K562 (cell line): ENCODE measurements around the gene SLC24A4. TPM values are rescaled to one million over a fixed set of nuclear protein-coding genes. Genes with fewer than 3 reads are reported as not detected.

Source experiments
- ATAC-seq: fragments of 200-7000 bp; cut with Tn5 transposase; 3 replicates; pipeline ENCODE4 v1.9.1; 2020; ENCODE audit warnings: moderate library complexity
- BruUV-seq: library from RNA; stranded (reverse); fragments of 400-500 nt; replicated peaks from 2 replicates; lab custom pipeline; 2021; lab: Mats Ljungman, UMichigan
- CTCF ChIA-PET: fragments of 300-600 bp; formaldehyde crosslinking; extraction: SDS; loops from one replicate; lab custom pipeline; 2021; ENCODE audit warnings: low intra/inter-chr PET ratio; lab: Yijun Ruan, JAX
- POLR2A ChIA-PET: fragments of 300-600, 350-650 bp; sonication (Branson Sonifier 250); formaldehyde crosslinking; extraction: SDS; loops from one replicate; lab custom pipeline; 2021; ENCODE audit warnings: antibody characterized with exemption, inconsistent platforms; lab: Yijun Ruan, JAX
- DNase-seq, 4 experiments: peaks; one replicate each; pipeline versions ENCODE4 v3.0.0 to v3.0.0-alpha.2; 2011 to 2018; ENCODE audit warnings: low spot score in 3 of 4, mixed read lengths in 3 of 4; ENCODE audit errors: extremely low read depth in 1 of 4
- FAIRE-seq: peaks from 2 replicates; lab custom pipeline; 2011; peaks lifted over from hg19 to GRCh38; lab: Jason Lieb, UNC
- H2AFZ ChIP-seq: 2 replicates; pipeline ENCODE4 v1.6.0; 2011; ENCODE audit warnings: low read depth, low read length, control low read depth, inconsistent platforms
- H3K27ac ChIP-seq: fragments of 200-600 bp; 3 replicates; pipeline ENCODE4 v1.8.0; 2011; ENCODE audit warnings: low read depth, mild to moderate bottlenecking, control low read depth, inconsistent platforms, low read length, moderate library complexity, mixed read lengths; ENCODE audit errors: extremely low read depth
- H3K27me3 ChIP-seq, 2 experiments: fragments of 300-600 bp in 1 of 2; 2 replicates in 1 of 2; 3 replicates in 1 of 2; pipeline versions ENCODE4 v1.6.0 to v1.8.0; 2011; ENCODE audit warnings: inconsistent platforms in 2 of 2, low read length in 2 of 2, mild to moderate bottlenecking in 1 of 2, mixed read lengths in 1 of 2, moderate library complexity in 1 of 2; ENCODE audit not compliant: control insufficient read depth in 2 of 2, insufficient read depth in 2 of 2
- H3K36me3 ChIP-seq: fragments of 300-600 bp; 3 replicates; pipeline ENCODE4 v1.8.0; 2011; ENCODE audit warnings: mild to moderate bottlenecking, low read length, inconsistent platforms; ENCODE audit not compliant: control insufficient read depth, insufficient read depth
- H3K4me1 ChIP-seq, 2 experiments: fragments of 200-600 bp in 1 of 2; replicated peaks in 1 of 2; 2 replicates in 1 of 2; 3 replicates in 1 of 2; pipeline versions ENCODE4 v1.5.1 to v1.8.0; 2011; ENCODE audit warnings: inconsistent platforms in 2 of 2, low read length in 2 of 2, mild to moderate bottlenecking in 1 of 2, mixed read lengths in 1 of 2, moderate library complexity in 1 of 2; ENCODE audit not compliant: control insufficient read depth in 2 of 2, insufficient read depth in 2 of 2
- H3K4me2 ChIP-seq: 2 replicates; pipeline ENCODE4 v1.6.1; 2011; ENCODE audit warnings: low read length, control low read depth, inconsistent platforms, mixed read lengths; ENCODE audit not compliant: insufficient read depth
- H3K4me3 ChIP-seq: fragments of 200-600 bp; sonication (generic), shearing (Covaris generic); 2 replicates; pipeline ENCODE4 v1.5.1; 2016; ENCODE audit warnings: control low read depth, inconsistent platforms
- H3K79me2 ChIP-seq: fragments of 200-600 bp; 3 replicates; pipeline ENCODE4 v1.8.0; 2011; ENCODE audit warnings: low read length, inconsistent platforms; ENCODE audit not compliant: control insufficient read depth, insufficient read depth
- H3K9ac ChIP-seq, 2 experiments: 2 replicates each; pipeline versions ENCODE4 v1.6.0 to v1.6.1; 2011; ENCODE audit warnings: low read depth in 2 of 2, low read length in 2 of 2, control low read depth in 1 of 2, inconsistent platforms in 1 of 2, mild to moderate bottlenecking in 1 of 2, mixed read lengths in 1 of 2; ENCODE audit not compliant: insufficient read depth in 1 of 2
- H3K9me1 ChIP-seq: one replicate; pipeline ENCODE4 v1.6.0; 2011; ENCODE audit warnings: inconsistent platforms, mild to moderate bottlenecking, low read length, moderate library complexity; ENCODE audit not compliant: control insufficient read depth, insufficient read depth
- H3K9me3 ChIP-seq: replicated peaks from 2 replicates; pipeline ENCODE4 v1.5.1; 2011; ENCODE audit warnings: low read depth, low read length, inconsistent platforms; ENCODE audit not compliant: control insufficient read depth, insufficient read depth
- H4K20me1 ChIP-seq: replicated peaks from 2 replicates; pipeline ENCODE4 v1.6.1; 2011; ENCODE audit warnings: low read length, inconsistent platforms, mixed read lengths; ENCODE audit not compliant: control insufficient read depth, insufficient read depth
- BCL6 ChIP-seq: fragments of 250-450 bp; sonication (Bioruptor Pico); IDR thresholded peaks from 2 replicates; pipeline ENCODE4 v1.4.0; 2020
- CBFB ChIP-seq: sonication (generic); formaldehyde crosslinking; IDR thresholded peaks from 2 replicates; pipeline ENCODE4 v1.4.0; 2020; ENCODE audit warnings: mild to moderate bottlenecking, missing genetic modification reagents
- CBX3 ChIP-seq, 2 experiments: IDR thresholded peaks; 1 replicate in 1 of 2; 2 replicates in 1 of 2; pipeline ENCODE4 v1.6.1; 2012; ENCODE audit warnings: inconsistent platforms in 2 of 2, low read length in 2 of 2, borderline replicate concordance in 1 of 2, control low read depth in 1 of 2
- CHCHD3 ChIP-seq: fragments of 250-450 bp; sonication (Bioruptor Pico); IDR thresholded peaks from 2 replicates; pipeline ENCODE4 v2.1.2; 2022; ENCODE audit warnings: mild to moderate bottlenecking
- CHD4 ChIP-seq: fragments of 200-600 bp; sonication (generic); IDR thresholded peaks from 3 replicates; pipeline ENCODE4 v1.6.1; 2012; ENCODE audit warnings: low read depth, mild to moderate bottlenecking, mixed read lengths, low read length, inconsistent platforms; ENCODE audit not compliant: insufficient read depth, insufficient replicate concordance, poor library complexity, severe bottlenecking
- JUND ChIP-seq, 2 experiments: IDR thresholded peaks; 2 replicates in 1 of 2; 3 replicates in 1 of 2; pipeline ENCODE4 v1.6.1; 2011; ENCODE audit warnings: borderline replicate concordance in 2 of 2, low read depth in 2 of 2, low read length in 2 of 2, improper control_type of control experiment in 1 of 2, missing biosample characterization in 1 of 2, missing genetic modification characterization in 1 of 2, missing genetic modification reagents in 1 of 2
- L3MBTL2 ChIP-seq: fragments of 450-650 bp; IDR thresholded peaks from 2 replicates; pipeline ENCODE4 v1.6.1; 2016; ENCODE audit warnings: mild to moderate bottlenecking, moderate library complexity
- MTA1 ChIP-seq: fragments of 450-650 bp; IDR thresholded peaks from 2 replicates; pipeline ENCODE4 v1.6.1; 2017; ENCODE audit warnings: borderline replicate concordance
- MTF1 ChIP-seq: fragments of 250-450 bp; sonication (Bioruptor Pico); IDR thresholded peaks from 2 replicates; pipeline ENCODE4 v1.9.0; 2021; ENCODE audit warnings: moderate library complexity, mild to moderate bottlenecking, inconsistent platforms, borderline replicate concordance
- NFATC3 ChIP-seq: fragments of 450-650 bp; IDR thresholded peaks from 2 replicates; pipeline ENCODE4 v1.6.1; 2017; ENCODE audit warnings: mild to moderate bottlenecking
- PHF21A ChIP-seq: fragments of 450-650 bp; IDR thresholded peaks from 2 replicates; pipeline ENCODE4 v1.6.1; 2017; ENCODE audit warnings: low read depth, borderline replicate concordance
- POLR3A ChIP-seq: IDR thresholded peaks from 2 replicates; pipeline ENCODE4 v1.6.1; 2011; ENCODE audit warnings: borderline replicate concordance, mild to moderate bottlenecking, moderate library complexity; ENCODE audit not compliant: insufficient read length, insufficient read depth; ENCODE audit errors: extremely low read depth
- RFX7 ChIP-seq: fragments of 250-450 bp; sonication (Bioruptor Pico); IDR thresholded peaks from 2 replicates; pipeline ENCODE4 v1.5.1; 2021; ENCODE audit warnings: mild to moderate bottlenecking
- ZNF146 ChIP-seq: IDR thresholded peaks from one replicate; pipeline ENCODE4 v1.6.1; 2018; ENCODE audit warnings: missing compliant biosample characterization; ENCODE audit not compliant: unreplicated experiment
- WGBS: fragments of 100-300 bp; shearing (Covaris generic); methylation state at CpG from one replicate; pipeline ENCODE4 v1.1.6; 2016; ENCODE audit warnings: low coverage, mixed read lengths; ENCODE audit not compliant: insufficient coverage; ENCODE audit errors: missing lambda C conversion rate; 5-methylcytosine and 5-hydroxymethylcytosine counted together
- in situ Hi-C: fragments of 300-500 bp; cut with MboI; formaldehyde crosslinking; loops from 4 replicates; pipeline ENCODE4 v1.15.0; 2018; ENCODE audit warnings: inconsistent platforms, mixed read lengths
- intact Hi-C: fragments of 100-400 bp; cut with micrococcal nuclease; formaldehyde crosslinking; loops from 2 replicates; pipeline ENCODE4 v1.14.2; 2022
- polyA plus RNA-seq, 8 experiments: library from polyadenylated mRNA; depleted of rRNA in 4 of 8; stranded (reverse) in 5 of 8; unstranded in 3 of 8; fragments of >200 nt; fragmentation: Nextera tagmentation in 2 of 8; fragmentation: Illumina TruSeq in 1 of 8; extraction: Ambion mirVana in 2 of 8; extraction: Trizol in 1 of 8; gene quantifications; 2 replicates each; pipeline versions ENCODE4 v1.2.1 to v1.2.3, GENCODE V29; 2011 to 2014; ENCODE audit warnings: inconsistent platforms in 1 of 8, missing spikeins in 1 of 8
- total RNA-seq, 7 experiments: library from RNA; depleted of rRNA in 6 of 7; stranded (reverse); fragments of >200 nt in 6 of 7; fragmentation: Illumina TruSeq in 2 of 7; extraction: Trizol in 2 of 7; gene quantifications; 2 replicates each; pipeline versions ENCODE4 v1.2.1 to v1.2.3, GENCODE V29; 2011 to 2021; ENCODE audit warnings: low replicate concordance in 1 of 7

Gene SLC24A4
- total and polyA plus RNA-seq, 9 of the 15 experiments (the other 6 are each of a cell fraction or from before 2014, with no cell fraction given) = not detected

- WGBS = 4% methylated on average over 15 of the region's 17 CpGs
- Histone ChIP-seq H2AFZ (no peak overlapping the region), H3K4me3 (no peak overlapping the region), H3K79me2 (no peaks in the 10 kb centered on the region), H4K20me1 (no peaks in the 10 kb centered on the region), H3K27ac (no peak overlapping the region), H3K36me3 (no peaks in the 10 kb centered on the region), H3K9me1 (no peaks in the 10 kb centered on the region), H3K9ac (no peak overlapping the region), H3K9me3 (no peaks in the 10 kb centered on the region), H3K4me2 (no peak overlapping the region), H3K4me1 (no peaks in the 10 kb centered on the region), H3K27me3 (peaks cover 3 to 45% of the 10 kb centered on the region in 2 experiments; a peak in 4 of 5 replicates)
- intact Hi-C loops = no loop called here
- CTCF ChIA-PET = no interaction called here
- in situ Hi-C loops = no loop called here
- POLR2A ChIA-PET = no interaction called here
- ATAC-seq = no peak
- no peak for DNase-seq
- BruUV-seq = no TSS peak
- no peak for FAIRE-seq
- TF ChIP-seq CHCHD3 (CRISPR knock-in tag) (no peak), JUND (IDR thresholded peaks at IDR 0.05; ENCODE audit: borderline replicate concordance, low read depth, low read length) (no peak), JUND (tag; IDR thresholded peaks at IDR 0.05; ENCODE audit: borderline replicate concordance, low read depth, low read length) (no peak), NFATC3 (no peak), L3MBTL2 (no peak), PHF21A (no peak), ZNF146 (no peak), CHD4 (no peak), POLR3A (no peak), RFX7 (no peak), MTA1 (no peak), CBFB (CRISPR knock-in tag) (no peak), MTF1 (CRISPR knock-in tag) (no peak), CBX3 (IDR thresholded peaks at IDR 0.05; ENCODE audit: borderline replicate concordance in 1 of 2, low read length in 2 of 2) (no peak), BCL6 (no peak)
Measured at GRCh38 chr14:92490239-92490959, 167.4 kb downstream of the SLC24A4 start.
